Stimulated activated CD8-positive, alpha-beta memory T cell treated with anti-CD3 and anti-CD28 coated beads, Interleukin-4, amount 100 ng/mL, for 1 hour (primary cell): ENCODE results near the gene ROBO1.

Experiments used
- DNase-seq, 2 donors: peaks; one replicate each; pipeline ENCODE4 v3.0.0-alpha.2; 2020; ENCODE audit warnings: low read depth in 2 of 2, low spot score in 1 of 2

ROBO1 gene

GRCh38 chr3:78665101-78665500 lies 1102.7 kb downstream of the ROBO1 start:
- DNase-seq: no peak

GRCh38 chr3:78660957-78661356 lies 1106.8 kb downstream of the ROBO1 start:
- no peak for DNase-seq

DNA sequence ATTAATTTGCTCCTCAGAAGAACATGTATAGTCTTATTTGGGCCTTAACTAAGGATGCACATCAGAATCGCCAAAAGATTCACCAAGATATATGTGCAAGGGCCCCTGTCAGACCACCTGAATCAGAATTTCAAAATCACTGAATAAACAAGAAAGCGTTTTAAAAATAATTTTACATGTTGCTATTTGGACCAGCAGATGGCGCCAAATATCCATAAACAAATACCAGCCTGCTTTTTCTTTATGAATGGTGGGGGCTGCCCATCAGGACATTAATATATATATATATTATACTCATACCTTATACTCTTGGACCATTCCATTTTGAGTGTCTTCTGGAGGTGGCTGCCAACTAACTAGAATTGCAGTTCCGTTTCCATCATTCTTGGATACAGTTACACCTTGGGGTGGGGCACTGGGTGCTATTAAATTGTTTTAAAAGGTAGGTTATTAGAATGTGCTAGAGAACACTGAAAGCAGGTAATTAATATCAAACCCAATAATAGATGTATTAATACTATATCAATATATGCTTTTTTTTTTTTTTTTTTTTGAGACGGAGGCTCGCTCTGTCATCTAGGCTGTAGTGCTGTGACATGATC lies 1108.3 kb downstream of the ROBO1 start:
- no peak for DNase-seq

DNA sequence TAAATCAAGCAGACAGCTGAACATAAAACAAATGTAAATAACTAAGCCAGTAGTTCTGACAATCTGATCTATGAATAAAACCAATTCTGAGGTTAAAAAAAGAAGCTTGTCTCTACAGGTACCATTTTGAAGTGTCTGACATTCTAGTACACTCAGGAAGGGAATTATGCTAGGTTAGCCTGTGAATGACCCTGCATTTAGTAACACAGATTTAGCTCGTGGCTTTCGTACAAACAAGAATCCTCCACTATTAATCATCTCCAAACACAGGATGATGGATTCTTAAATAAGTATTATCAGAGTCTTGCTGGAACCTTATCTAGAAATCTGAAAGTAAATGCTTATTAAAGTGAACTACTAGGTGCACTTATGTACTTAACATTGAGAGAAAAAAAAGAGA lies 1120.1 kb downstream of the ROBO1 start:
- no peak for DNase-seq

DNA sequence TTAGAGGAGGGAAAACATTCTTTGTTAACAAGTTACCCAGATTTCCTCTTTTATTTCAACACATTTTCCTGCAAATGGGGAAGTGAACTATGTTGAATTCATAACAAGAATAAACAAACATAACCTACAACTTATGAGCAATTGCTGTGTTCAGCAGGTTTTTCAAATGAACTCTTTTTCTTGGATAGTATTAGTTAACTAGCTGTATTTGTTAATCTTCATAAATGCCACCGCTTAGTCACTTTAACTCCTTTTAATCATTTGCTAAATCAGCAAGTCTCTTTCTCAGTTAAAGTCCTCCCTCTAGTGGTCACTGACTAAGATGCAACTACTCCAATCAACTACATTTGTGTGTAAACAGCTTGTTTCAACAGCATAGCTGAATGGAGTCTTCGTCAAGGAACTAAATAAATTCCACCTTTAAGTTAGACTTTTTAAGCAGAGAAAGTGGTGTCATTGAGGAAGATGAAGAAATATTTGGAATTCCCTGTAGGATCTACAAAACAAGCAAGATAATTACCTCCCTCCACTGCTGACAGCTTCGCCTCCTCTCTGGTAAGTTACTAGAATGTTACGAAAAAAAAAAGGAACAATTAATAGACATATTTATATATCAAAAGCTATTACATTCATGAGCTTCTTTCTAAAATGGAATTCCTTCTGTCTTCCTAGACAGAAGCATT lies 1122.0 kb downstream of the ROBO1 start:
- DNase-seq: no peak

- no peak for DNase-seq
These were observed 1123.0 kb downstream of the ROBO1 start for GRCh38 chr3:78644847-78645246.

DNA sequence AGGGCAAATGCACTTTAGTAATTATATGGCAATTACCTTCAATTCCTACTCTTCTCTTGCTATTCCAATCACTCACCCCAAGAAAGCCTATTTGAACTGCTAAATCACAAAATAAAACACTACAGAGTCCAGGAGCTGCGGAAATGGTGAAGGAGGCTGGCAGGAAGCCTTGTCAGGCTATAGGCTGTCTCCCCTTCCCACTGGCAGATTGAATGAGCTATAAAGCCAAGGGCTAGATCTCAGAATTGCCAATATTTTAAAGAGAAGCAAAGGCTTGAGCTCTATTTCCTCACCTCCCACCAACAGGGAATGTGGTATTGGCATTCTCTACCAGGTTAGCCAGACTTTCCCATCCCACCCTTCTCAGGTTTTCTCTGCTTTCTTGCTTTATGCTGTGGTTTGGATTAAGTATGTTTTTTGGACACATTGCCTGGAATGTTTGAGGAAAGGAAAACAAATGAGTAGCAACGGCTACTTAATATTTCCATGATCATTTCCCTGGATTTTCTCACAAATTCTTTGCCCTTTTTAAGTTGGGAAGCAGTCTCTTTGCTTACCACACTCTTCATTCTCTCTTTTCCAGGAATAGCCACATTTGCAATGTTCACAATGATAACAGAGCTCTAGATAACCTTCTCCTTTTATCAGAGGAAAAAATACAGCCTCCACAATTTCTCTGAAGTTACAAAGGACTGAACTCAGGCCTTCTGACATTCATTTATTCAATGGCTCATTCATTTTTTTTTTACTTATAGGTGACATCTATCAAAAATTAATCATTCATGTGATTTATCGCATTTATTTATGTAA lies 1125.4 kb downstream of the ROBO1 start:
- no peak for DNase-seq

- no peak for DNase-seq
These were observed 1126.1 kb downstream of the ROBO1 start for GRCh38 chr3:78641703-78642102.

GRCh38 chr3:78634316-78634715 lies 1133.5 kb downstream of the ROBO1 start:
- DNase-seq: no peak

GRCh38 chr3:78633626-78634025 lies 1134.2 kb downstream of the ROBO1 start:
- no peak for DNase-seq

GRCh38 chr3:78632925-78633553 lies 1134.8 kb downstream of the ROBO1 start:
- DNase-seq: no peak

- DNase-seq: no peak
These were observed 1138.3 kb downstream of the ROBO1 start for GRCh38 chr3:78629544-78629943.

- no peak for DNase-seq
These were observed 1146.6 kb downstream of the ROBO1 start for GRCh38 chr3:78621061-78621716.

- DNase-seq: no peak
These were observed 1153.3 kb downstream of the ROBO1 start for GRCh38 chr3:78614486-78614885.

GRCh38 chr3:78613421-78613879 lies 1154.3 kb downstream of the ROBO1 start:
- DNase-seq: no peak

- DNase-seq: no peak
These were observed 1156.5 kb downstream of the ROBO1 start for GRCh38 chr3:78611278-78611677.

GRCh38 chr3:78610462-78611125 lies 1157.2 kb downstream of the ROBO1 start:
- no peak for DNase-seq

GRCh38 chr3:78606756-78607155 lies 1161.0 kb downstream of the ROBO1 start:
- DNase-seq: no peak

GRCh38 chr3:78605178-78605577 lies 1162.6 kb downstream of the ROBO1 start:
- no peak for DNase-seq

DNA sequence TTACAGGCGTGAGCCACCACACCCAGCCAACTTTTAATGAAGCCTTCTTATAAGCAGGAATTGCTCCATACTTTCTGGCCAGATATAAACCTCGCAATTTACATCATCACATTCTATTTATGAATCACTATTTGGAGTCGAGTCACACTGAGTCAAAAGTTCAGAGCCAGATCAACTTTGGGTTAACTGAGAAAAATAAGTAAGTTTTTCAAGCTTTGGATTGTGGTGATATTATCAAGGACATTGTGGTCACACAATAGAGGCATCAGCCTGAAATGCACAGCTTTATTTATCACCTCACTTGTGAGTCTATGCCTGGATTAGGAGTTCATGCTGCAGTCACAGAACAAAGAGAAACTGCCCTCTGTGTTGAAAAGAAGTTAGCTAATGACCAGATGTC lies 1163.5 kb downstream of the ROBO1 start:
- no peak for DNase-seq

- DNase-seq: no peak
These were observed 1166.5 kb downstream of the ROBO1 start for GRCh38 chr3:78601249-78601648.
